GM10248 (cell line): Measurements from ENCODE around the gene LHFPL3.

Source experiments
- CTCF ChIA-PET: fragments of 300-600 bp; sonication (Branson Sonifier 250); formaldehyde crosslinking; extraction: SDS; loops from one replicate; lab custom pipeline; 2021; ENCODE audit warnings: antibody characterized with exemption; lab: Yijun Ruan, JAX
- POLR2A ChIA-PET: fragments of 350-650 bp; sonication (Branson Sonifier 250); formaldehyde crosslinking; extraction: SDS; loops from one replicate; lab custom pipeline; 2020; ENCODE audit warnings: antibody characterized with exemption; lab: Yijun Ruan, JAX
- DNase-seq: peaks from one replicate; pipeline ENCODE4 v3.0.0; 2012; ENCODE audit errors: extremely low spot score
- TF ChIP-seq, protein P1 (sequence below): IDR thresholded peaks from 2 replicates; pipeline ENCODE4 v1.5.1; 2012; ENCODE audit warnings: mild to moderate bottlenecking, low read depth; ENCODE audit errors: extremely low read depth, missing control alignments, control extremely low read depth

LHFPL3 gene

DNA sequence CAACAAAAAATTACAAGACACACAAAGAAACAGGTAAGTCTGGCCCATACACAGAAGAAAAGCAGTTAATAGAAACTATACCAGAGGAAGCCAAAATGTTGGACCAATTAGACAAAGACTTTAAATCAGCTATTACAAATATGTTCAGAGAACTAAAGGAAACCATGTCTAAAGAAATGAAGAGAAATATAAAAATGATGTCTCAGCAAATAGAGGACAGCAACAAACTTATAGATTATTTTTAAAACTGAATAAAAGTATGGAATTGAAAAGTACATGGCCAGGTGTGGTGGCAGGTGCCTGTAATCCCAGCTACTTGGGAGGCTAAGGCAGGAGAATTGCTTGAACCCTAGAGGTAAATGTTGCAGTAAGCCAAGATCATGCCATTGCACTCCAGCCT lies 58.5 kb downstream of the LHFPL3 start:
- TF ChIP-seq, protein P1, sequence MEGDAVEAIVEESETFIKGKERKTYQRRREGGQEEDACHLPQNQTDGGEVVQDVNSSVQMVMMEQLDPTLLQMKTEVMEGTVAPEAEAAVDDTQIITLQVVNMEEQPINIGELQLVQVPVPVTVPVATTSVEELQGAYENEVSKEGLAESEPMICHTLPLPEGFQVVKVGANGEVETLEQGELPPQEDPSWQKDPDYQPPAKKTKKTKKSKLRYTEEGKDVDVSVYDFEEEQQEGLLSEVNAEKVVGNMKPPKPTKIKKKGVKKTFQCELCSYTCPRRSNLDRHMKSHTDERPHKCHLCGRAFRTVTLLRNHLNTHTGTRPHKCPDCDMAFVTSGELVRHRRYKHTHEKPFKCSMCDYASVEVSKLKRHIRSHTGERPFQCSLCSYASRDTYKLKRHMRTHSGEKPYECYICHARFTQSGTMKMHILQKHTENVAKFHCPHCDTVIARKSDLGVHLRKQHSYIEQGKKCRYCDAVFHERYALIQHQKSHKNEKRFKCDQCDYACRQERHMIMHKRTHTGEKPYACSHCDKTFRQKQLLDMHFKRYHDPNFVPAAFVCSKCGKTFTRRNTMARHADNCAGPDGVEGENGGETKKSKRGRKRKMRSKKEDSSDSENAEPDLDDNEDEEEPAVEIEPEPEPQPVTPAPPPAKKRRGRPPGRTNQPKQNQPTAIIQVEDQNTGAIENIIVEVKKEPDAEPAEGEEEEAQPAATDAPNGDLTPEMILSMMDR: no peak
- ChIA-PET POLR2A (no interaction called here), CTCF (interaction anchor here (1.3 kb wide), 1 partner anchor 12 kb away, joined by 3 read pairs; no protein-coding TSS in a partner anchor)
- no peak for DNase-seq

- POLR2A ChIA-PET: no interaction called here
- CTCF ChIA-PET: no interaction called here
- TF ChIP-seq, protein P1: no peak
- no peak for DNase-seq
Measured at GRCh38 chr7:104388222-104388621, 59.8 kb downstream of the LHFPL3 start.

GRCh38 chr7:104395162-104395561 lies 66.8 kb downstream of the LHFPL3 start:
- no peak for DNase-seq
- ChIA-PET POLR2A (interaction anchor here (0.7 kb wide), 1 partner anchor 1297 kb away, joined by 3 read pairs; no protein-coding TSS in a partner anchor), CTCF (no interaction called here)
- TF ChIP-seq, protein P1: no peak

GRCh38 chr7:104397442-104397841 lies 69.0 kb downstream of the LHFPL3 start:
- no peak for DNase-seq
- POLR2A ChIA-PET: no interaction called here
- TF ChIP-seq, protein P1: no peak
- CTCF ChIA-PET: no interaction called here

DNA sequence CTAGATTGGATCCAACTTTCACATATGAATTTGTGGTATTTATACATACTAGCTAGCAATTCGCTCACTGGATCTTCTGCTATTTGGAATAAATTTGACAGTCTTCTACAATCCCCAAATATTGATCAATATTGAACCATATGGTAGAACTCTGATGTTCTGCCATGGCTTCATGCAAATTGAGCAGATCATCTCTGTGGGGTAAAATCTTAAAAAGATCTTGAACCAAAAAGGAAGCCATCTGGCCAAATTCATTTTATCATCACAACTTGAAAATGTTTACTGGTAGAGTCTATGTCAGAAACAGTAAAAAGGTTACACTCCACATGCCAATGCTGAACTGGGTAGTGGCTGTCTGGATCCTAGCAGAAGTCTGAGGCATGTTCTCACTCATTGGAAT lies 80.0 kb downstream of the LHFPL3 start:
- DNase-seq: no peak
- TF ChIP-seq, protein P1: no peak
- CTCF ChIA-PET: no interaction called here
- POLR2A ChIA-PET: no interaction called here

DNA sequence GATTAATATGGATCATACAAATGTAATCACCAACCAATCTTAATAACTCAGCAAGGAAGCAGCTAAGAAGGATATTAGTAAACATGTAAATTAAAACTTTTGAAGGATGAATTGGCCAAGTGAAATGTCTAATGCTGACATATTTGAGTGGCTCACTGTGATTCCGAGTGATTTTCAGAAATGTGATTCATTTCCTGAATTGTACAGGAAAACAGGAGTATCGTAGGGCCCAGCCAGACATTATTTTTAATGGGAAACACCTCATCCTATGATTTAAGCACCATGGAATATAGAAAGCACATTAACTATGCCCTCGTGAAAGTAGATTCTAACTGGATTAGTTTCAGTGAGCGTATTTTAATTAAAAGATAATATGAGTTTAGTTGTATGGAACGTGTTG lies 82.3 kb downstream of the LHFPL3 start:
- CTCF ChIA-PET: interaction anchor here (1.9 kb wide), 1 partner anchor 15 kb away, joined by 6 read pairs; no protein-coding TSS in a partner anchor

More for the DNA sequence above, 82.3 kb downstream of the LHFPL3 start:
- TF ChIP-seq, protein P1: no peak
- POLR2A ChIA-PET: no interaction called here
- no peak for DNase-seq
